ENCODE data around the gene KLC1. TPM values are rescaled to one million over a fixed set of nuclear protein-coding genes. Genes with fewer than 3 reads are reported as not detected.

KLC1 gene
- total RNA-seq, 1 experiment from 2014 or later, result 216 TPM

- H3K4me1 Mint-ChIP-seq (ENCODE audit: insufficient read depth, unreplicated experiment), result no peaks in the 10 kb centered on the region
- POLR2A ChIA-PET, result interaction anchor here (1.2 kb wide), 1 partner anchor 12 kb away, joined by 6 read pairs; no protein-coding TSS in a partner anchor
- no peak for TF ChIP-seq CTCF (IDR thresholded peaks at IDR 0.05; ENCODE audit: unreplicated experiment)
- BruUV-seq (replicated peaks), result no TSS peak
- H3K27me3 Mint-ChIP-seq (ENCODE audit: insufficient read depth, unreplicated experiment), result no peaks in the 10 kb centered on the region
- H3K27ac Mint-ChIP-seq (ENCODE audit: low read depth, unreplicated experiment), result no peak overlapping the region
- H3K9me3 Mint-ChIP-seq (ENCODE audit: unreplicated experiment), result no peaks in the 10 kb centered on the region
- intact Hi-C loops (cut with micrococcal nuclease), result no loop called here
- H3K4me3 Mint-ChIP-seq (ENCODE audit: unreplicated experiment), result no peak overlapping the region
- no peak for DNase-seq (ENCODE audit: unreplicated experiment)
- CTCF ChIA-PET, result interaction anchor here (0.6 to 0.8 kb wide), 4 partner anchors 9 to 163 kb away, joined by 3 to 4 read pairs (median 3); no protein-coding TSS in a partner anchor
- peaks cover 54% of the 10 kb centered on the region for H3K36me3 Mint-ChIP-seq (ENCODE audit: insufficient read depth, unreplicated experiment)
Measured at GRCh38 chr14:103734081-103734888, 105.3 kb downstream of the KLC1 start.

- Mint-ChIP-seq H3K4me1 (ENCODE audit: insufficient read depth, unreplicated experiment) (no peaks in the 10 kb centered on the region), H3K4me3 (ENCODE audit: unreplicated experiment) (no peak overlapping the region), H3K27ac (ENCODE audit: low read depth, unreplicated experiment) (no peak overlapping the region), H3K36me3 (ENCODE audit: insufficient read depth, unreplicated experiment) (peaks cover 57% of the 10 kb centered on the region), H3K9me3 (ENCODE audit: unreplicated experiment) (no peaks in the 10 kb centered on the region), H3K27me3 (ENCODE audit: insufficient read depth, unreplicated experiment) (no peaks in the 10 kb centered on the region)
- no peak for DNase-seq (ENCODE audit: unreplicated experiment)
- no TSS peak for BruUV-seq (replicated peaks)
- TF ChIP-seq CTCF (IDR thresholded peaks at IDR 0.05; ENCODE audit: unreplicated experiment), result no peak
- POLR2A ChIA-PET, result no interaction called here
- intact Hi-C loops (cut with micrococcal nuclease), result no loop called here
- CTCF ChIA-PET, result interaction anchor here (0.7 kb wide), 1 partner anchor 121 kb away, joined by 3 read pairs; no protein-coding TSS in a partner anchor
Measured at GRCh38 chr14:103735022-103735421, 106.0 kb downstream of the KLC1 start.

- no peak for TF ChIP-seq CTCF (IDR thresholded peaks at IDR 0.05; ENCODE audit: unreplicated experiment)
- no peaks in the 10 kb centered on the region for H3K4me1 Mint-ChIP-seq (ENCODE audit: insufficient read depth, unreplicated experiment)
- ChIA-PET CTCF (no interaction called here), POLR2A (no interaction called here)
- no peaks in the 10 kb centered on the region for H3K9me3 Mint-ChIP-seq (ENCODE audit: unreplicated experiment)
- H3K4me3 Mint-ChIP-seq (ENCODE audit: unreplicated experiment), result no peak overlapping the region
- intact Hi-C loops (cut with micrococcal nuclease), result no loop called here
- H3K27me3 Mint-ChIP-seq (ENCODE audit: insufficient read depth, unreplicated experiment), result no peaks in the 10 kb centered on the region
- no peak for DNase-seq (ENCODE audit: unreplicated experiment)
- H3K27ac Mint-ChIP-seq (ENCODE audit: low read depth, unreplicated experiment), result no peak overlapping the region
- H3K36me3 Mint-ChIP-seq (ENCODE audit: insufficient read depth, unreplicated experiment), result peaks cover 61% of the 10 kb centered on the region
- no TSS peak for BruUV-seq (replicated peaks)
Measured at GRCh38 chr14:103735439-103735814, 106.4 kb downstream of the KLC1 start.

- POLR2A ChIA-PET, result interaction anchor here (0.7 to 0.8 kb wide), 3 partner anchors 10 to 1341 kb away, joined by 3 read pairs; partner anchors contain the start of genes XRCC3 and ZFYVE21
- no TSS peak for BruUV-seq (replicated peaks)
- peaks cover 66% of the 10 kb centered on the region for H3K36me3 Mint-ChIP-seq (ENCODE audit: insufficient read depth, unreplicated experiment)
- DNase-seq (ENCODE audit: unreplicated experiment), result no peak
- CTCF ChIA-PET, result no interaction called here
- H3K27me3 Mint-ChIP-seq (ENCODE audit: insufficient read depth, unreplicated experiment), result no peaks in the 10 kb centered on the region
- intact Hi-C loops (cut with micrococcal nuclease), result no loop called here
- H3K9me3 Mint-ChIP-seq (ENCODE audit: unreplicated experiment), result no peaks in the 10 kb centered on the region
- TF ChIP-seq CTCF (IDR thresholded peaks at IDR 0.05; ENCODE audit: unreplicated experiment), result no peak
- H3K27ac Mint-ChIP-seq (ENCODE audit: low read depth, unreplicated experiment), result no peak overlapping the region
- H3K4me1 Mint-ChIP-seq (ENCODE audit: insufficient read depth, unreplicated experiment), result no peaks in the 10 kb centered on the region
- H3K4me3 Mint-ChIP-seq (ENCODE audit: unreplicated experiment), result no peak overlapping the region
Measured at GRCh38 chr14:103735815-103736545, 107.0 kb downstream of the KLC1 start.

All from MCF 10A (cell line).